HepG2 (cell line): Measurements from ENCODE around the gene PRCD. TPM values are rescaled to one million over a fixed set of nuclear protein-coding genes. Genes with fewer than 3 reads are reported as not detected.

ENCODE experiments used
- ADNP ChIP-seq: sonication (generic); formaldehyde crosslinking; IDR thresholded peaks from 2 replicates; pipeline ENCODE4 v1.4.0; 2020; ENCODE audit warnings: missing genetic modification reagents
- HIC2 ChIP-seq: sonication (generic); formaldehyde crosslinking; IDR thresholded peaks from 2 replicates; pipeline ENCODE4 v1.9.0; 2022; ENCODE audit warnings: low read depth, missing genetic modification reagents
- HNRNPH1 ChIP-seq: fragments of 200-400 bp; formaldehyde crosslinking; optimal IDR thresholded peaks from 2 replicates; pipeline ENCODE3; 2017; ENCODE audit warnings: mild to moderate bottlenecking, low read depth, low read length
- HNRNPL ChIP-seq: fragments of 200-400 bp; formaldehyde crosslinking; IDR thresholded peaks from 2 replicates; pipeline ENCODE4 v1.6.1; 2017; ENCODE audit warnings: mild to moderate bottlenecking, low read depth, low read length
- HOXA5 ChIP-seq: sonication (generic); formaldehyde crosslinking; IDR thresholded peaks from 2 replicates; pipeline ENCODE4 v1.4.0; 2020; ENCODE audit warnings: missing genetic modification reagents
- IRX3 ChIP-seq: sonication (generic); formaldehyde crosslinking; IDR thresholded peaks from 2 replicates; pipeline ENCODE4 v1.8.1; 2023; ENCODE audit warnings: mild to moderate bottlenecking, low read depth, missing genetic modification reagents, borderline replicate concordance
- KDM2A ChIP-seq: sonication (generic); formaldehyde crosslinking; IDR thresholded peaks from 2 replicates; pipeline ENCODE4 v1.4.0; 2020; ENCODE audit warnings: low read depth, missing genetic modification reagents, borderline replicate concordance
- NR2F6 ChIP-seq, 2 experiments: IDR thresholded peaks; 2 replicates each; pipeline ENCODE4 v1.6.1; 2016; ENCODE audit warnings: antibody characterized with exemption in 1 of 2, mild to moderate bottlenecking in 1 of 2
- PATZ1 ChIP-seq: sonication (generic); formaldehyde crosslinking; IDR thresholded peaks from 2 replicates; pipeline ENCODE4 v1.4.0; 2020; ENCODE audit warnings: missing genetic modification reagents
- ZFX ChIP-seq: sonication (generic); formaldehyde crosslinking; IDR thresholded peaks from 2 replicates; pipeline ENCODE4 v1.4.0; 2020; ENCODE audit warnings: mild to moderate bottlenecking, low read depth, missing genetic modification reagents, moderate library complexity
- ZNF772 ChIP-seq: sonication (generic); formaldehyde crosslinking; IDR thresholded peaks from 2 replicates; pipeline ENCODE4 v1.5.0; 2020; ENCODE audit warnings: mild to moderate bottlenecking, missing genetic modification reagents
- ZNF782 ChIP-seq: sonication (generic); formaldehyde crosslinking; IDR thresholded peaks from 2 replicates; pipeline ENCODE4 v1.4.0; 2020; ENCODE audit warnings: missing genetic modification reagents, mild to moderate bottlenecking, borderline replicate concordance
- ZSCAN5A ChIP-seq: sonication (generic); formaldehyde crosslinking; IDR thresholded peaks from 2 replicates; pipeline ENCODE4 v1.8.0; 2022; ENCODE audit warnings: mild to moderate bottlenecking, missing genetic modification reagents, borderline replicate concordance
- polyA plus RNA-seq, 8 experiments: library from polyadenylated mRNA; depleted of rRNA in 3 of 8; stranded (reverse) in 7 of 8; unstranded in 1 of 8; fragments of >200 nt; fragmentation: Illumina TruSeq in 4 of 8; extraction: Trizol in 4 of 8; gene quantifications; 2 replicates each; pipeline versions ENCODE4 v1.2.1 to v1.2.3, GENCODE V29; 2011 to 2016; ENCODE audit warnings: low read depth in 4 of 8, missing spikeins in 1 of 8, mixed read lengths in 1 of 8; ENCODE audit not compliant: insufficient read depth in 1 of 8
- total RNA-seq, 5 experiments: library from RNA; depleted of rRNA; stranded (reverse); fragments of >200 nt; fragmentation: Illumina TruSeq; extraction: Trizol; gene quantifications; 2 replicates each; pipeline ENCODE4 v1.2.3, GENCODE V29; 2016; ENCODE audit warnings: low read depth in 1 of 5
- TF ChIP-seq, protein P1 (sequence below): sonication (generic); formaldehyde crosslinking; IDR thresholded peaks from 2 replicates; pipeline ENCODE4 v1.5.0; 2020; ENCODE audit warnings: mild to moderate bottlenecking, missing genetic modification reagents, moderate library complexity
- TF ChIP-seq, protein P2 (sequence below): sonication (generic); formaldehyde crosslinking; IDR thresholded peaks from 2 replicates; pipeline ENCODE4 v1.5.0; 2020; ENCODE audit warnings: mild to moderate bottlenecking, missing genetic modification reagents
- TF ChIP-seq, protein P3 (sequence below): sonication (generic); formaldehyde crosslinking; IDR thresholded peaks from 2 replicates; pipeline ENCODE4 v1.8.1; 2022; ENCODE audit warnings: mild to moderate bottlenecking, missing genetic modification reagents

Gene PRCD
- total and polyA plus RNA-seq, 2 of the 13 experiments (the other 11 are each of a cell fraction or from before 2014, with no cell fraction given), result 0.51 TPM; not detected in 1

DNA sequence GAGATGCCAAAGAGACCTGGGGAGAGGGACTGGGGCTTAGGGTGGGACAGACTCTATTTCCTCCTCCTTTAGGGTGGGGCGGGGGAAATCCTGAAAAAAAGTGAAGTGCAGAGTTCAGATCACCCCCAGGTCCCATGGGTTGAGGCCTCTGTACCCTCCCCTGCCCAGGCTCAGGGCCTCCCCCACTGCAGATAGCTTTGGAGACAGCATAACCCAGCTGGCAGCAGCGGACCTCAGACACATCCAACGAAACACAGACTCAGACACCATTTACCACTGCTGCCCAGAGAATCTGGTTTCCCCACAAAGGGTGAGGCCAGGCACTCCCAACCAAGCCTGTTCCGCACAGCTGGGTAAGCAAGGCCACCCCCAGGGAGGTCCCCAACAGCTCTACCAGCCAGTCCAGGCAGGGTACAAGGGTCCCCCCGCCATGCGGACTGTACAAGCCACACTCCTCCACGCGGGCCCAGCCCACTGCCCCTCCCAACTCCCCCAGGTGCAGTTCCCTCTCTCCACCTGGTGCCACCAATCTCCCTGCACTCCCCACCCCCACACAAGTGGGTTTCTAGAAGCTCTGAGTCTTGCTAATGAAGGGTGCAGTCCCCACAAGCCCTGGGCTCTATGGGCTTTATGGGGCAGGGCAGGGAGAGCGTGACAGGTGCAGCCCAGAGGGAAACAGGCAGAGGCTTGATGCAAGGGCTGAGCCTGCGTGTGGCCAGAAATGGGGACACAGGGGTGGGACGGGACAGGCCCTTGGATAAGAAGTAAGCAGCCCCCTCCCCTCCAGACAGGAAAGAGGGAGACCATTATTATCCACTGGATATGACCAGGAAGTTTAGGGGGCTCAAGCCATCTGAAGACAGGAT, 47.5 kb upstream of the PRCD start (continued):
- TF ChIP-seq HNRNPH1, result no peak
- 0 out of 2 replicates have a peak, but pooled peaks have one; percentile 6 for TF ChIP-seq PATZ1 (CRISPR knock-in tag)
- TF ChIP-seq HNRNPL, result 0 out of 2 replicates have a peak, but pooled peaks have one; percentile 23
- no peak for TF ChIP-seq IRX3 (CRISPR knock-in tag)
- TF ChIP-seq ZSCAN5A (CRISPR knock-in tag), result no peak
- TF ChIP-seq, protein P1, sequence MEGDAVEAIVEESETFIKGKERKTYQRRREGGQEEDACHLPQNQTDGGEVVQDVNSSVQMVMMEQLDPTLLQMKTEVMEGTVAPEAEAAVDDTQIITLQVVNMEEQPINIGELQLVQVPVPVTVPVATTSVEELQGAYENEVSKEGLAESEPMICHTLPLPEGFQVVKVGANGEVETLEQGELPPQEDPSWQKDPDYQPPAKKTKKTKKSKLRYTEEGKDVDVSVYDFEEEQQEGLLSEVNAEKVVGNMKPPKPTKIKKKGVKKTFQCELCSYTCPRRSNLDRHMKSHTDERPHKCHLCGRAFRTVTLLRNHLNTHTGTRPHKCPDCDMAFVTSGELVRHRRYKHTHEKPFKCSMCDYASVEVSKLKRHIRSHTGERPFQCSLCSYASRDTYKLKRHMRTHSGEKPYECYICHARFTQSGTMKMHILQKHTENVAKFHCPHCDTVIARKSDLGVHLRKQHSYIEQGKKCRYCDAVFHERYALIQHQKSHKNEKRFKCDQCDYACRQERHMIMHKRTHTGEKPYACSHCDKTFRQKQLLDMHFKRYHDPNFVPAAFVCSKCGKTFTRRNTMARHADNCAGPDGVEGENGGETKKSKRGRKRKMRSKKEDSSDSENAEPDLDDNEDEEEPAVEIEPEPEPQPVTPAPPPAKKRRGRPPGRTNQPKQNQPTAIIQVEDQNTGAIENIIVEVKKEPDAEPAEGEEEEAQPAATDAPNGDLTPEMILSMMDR (CRISPR knock-in tag), result no peak
- peak; percentile 31; the same call in 1 of the 2 replicates for TF ChIP-seq ZFX (CRISPR knock-in tag)
- TF ChIP-seq HOXA5 (CRISPR knock-in tag), result no peak
- 0 out of 2 replicates have a peak, but pooled peaks have one; percentile 18 for TF ChIP-seq HIC2 (CRISPR knock-in tag)
- TF ChIP-seq, protein P2, sequence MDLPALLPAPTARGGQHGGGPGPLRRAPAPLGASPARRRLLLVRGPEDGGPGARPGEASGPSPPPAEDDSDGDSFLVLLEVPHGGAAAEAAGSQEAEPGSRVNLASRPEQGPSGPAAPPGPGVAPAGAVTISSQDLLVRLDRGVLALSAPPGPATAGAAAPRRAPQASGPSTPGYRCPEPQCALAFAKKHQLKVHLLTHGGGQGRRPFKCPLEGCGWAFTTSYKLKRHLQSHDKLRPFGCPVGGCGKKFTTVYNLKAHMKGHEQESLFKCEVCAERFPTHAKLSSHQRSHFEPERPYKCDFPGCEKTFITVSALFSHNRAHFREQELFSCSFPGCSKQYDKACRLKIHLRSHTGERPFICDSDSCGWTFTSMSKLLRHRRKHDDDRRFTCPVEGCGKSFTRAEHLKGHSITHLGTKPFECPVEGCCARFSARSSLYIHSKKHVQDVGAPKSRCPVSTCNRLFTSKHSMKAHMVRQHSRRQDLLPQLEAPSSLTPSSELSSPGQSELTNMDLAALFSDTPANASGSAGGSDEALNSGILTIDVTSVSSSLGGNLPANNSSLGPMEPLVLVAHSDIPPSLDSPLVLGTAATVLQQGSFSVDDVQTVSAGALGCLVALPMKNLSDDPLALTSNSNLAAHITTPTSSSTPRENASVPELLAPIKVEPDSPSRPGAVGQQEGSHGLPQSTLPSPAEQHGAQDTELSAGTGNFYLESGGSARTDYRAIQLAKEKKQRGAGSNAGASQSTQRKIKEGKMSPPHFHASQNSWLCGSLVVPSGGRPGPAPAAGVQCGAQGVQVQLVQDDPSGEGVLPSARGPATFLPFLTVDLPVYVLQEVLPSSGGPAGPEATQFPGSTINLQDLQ (CRISPR knock-in tag), result no peak
- TF ChIP-seq KDM2A, result peak; percentile 73
- no peak for TF ChIP-seq NR2F6 (IDR thresholded peaks at IDR 0.05)
- no peak for TF ChIP-seq NR2F6 (CRISPR knock-in tag; IDR thresholded peaks at IDR 0.05)
- TF ChIP-seq, protein P3, sequence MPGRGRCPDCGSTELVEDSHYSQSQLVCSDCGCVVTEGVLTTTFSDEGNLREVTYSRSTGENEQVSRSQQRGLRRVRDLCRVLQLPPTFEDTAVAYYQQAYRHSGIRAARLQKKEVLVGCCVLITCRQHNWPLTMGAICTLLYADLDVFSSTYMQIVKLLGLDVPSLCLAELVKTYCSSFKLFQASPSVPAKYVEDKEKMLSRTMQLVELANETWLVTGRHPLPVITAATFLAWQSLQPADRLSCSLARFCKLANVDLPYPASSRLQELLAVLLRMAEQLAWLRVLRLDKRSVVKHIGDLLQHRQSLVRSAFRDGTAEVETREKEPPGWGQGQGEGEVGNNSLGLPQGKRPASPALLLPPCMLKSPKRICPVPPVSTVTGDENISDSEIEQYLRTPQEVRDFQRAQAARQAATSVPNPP (CRISPR knock-in tag), result no peak
- no peak for TF ChIP-seq ZNF772 (CRISPR knock-in tag)
- TF ChIP-seq ZNF782 (CRISPR knock-in tag), result no peak
- no peak for TF ChIP-seq ADNP (CRISPR knock-in tag)
